Measurements from ENCODE around the gene RPS6KB2.

RPS6KB2 gene

DNA sequence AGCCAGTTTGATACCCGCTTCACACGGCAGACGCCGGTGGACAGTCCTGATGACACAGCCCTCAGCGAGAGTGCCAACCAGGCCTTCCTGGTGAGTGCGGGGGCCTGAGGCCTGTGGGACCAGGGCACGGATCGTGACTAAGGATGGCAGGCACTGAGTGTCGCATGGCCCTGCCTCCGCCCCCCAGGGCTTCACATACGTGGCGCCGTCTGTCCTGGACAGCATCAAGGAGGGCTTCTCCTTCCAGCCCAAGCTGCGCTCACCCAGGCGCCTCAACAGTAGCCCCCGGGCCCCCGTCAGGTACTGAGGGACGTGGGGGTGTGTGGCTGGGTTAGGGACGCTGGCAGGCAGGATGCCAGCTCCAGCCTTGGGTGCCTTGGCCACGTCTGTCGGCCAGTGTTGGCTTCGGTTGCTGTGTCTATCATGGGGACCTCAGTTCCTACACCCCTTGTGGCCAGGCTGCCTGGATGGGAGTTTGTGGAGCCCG lies 6.1 kb downstream of the RPS6KB2 start:
- H3K27ac ChIP-seq, result peak overlapping the region in 1 of 2 donors; percentile 71

DNA sequence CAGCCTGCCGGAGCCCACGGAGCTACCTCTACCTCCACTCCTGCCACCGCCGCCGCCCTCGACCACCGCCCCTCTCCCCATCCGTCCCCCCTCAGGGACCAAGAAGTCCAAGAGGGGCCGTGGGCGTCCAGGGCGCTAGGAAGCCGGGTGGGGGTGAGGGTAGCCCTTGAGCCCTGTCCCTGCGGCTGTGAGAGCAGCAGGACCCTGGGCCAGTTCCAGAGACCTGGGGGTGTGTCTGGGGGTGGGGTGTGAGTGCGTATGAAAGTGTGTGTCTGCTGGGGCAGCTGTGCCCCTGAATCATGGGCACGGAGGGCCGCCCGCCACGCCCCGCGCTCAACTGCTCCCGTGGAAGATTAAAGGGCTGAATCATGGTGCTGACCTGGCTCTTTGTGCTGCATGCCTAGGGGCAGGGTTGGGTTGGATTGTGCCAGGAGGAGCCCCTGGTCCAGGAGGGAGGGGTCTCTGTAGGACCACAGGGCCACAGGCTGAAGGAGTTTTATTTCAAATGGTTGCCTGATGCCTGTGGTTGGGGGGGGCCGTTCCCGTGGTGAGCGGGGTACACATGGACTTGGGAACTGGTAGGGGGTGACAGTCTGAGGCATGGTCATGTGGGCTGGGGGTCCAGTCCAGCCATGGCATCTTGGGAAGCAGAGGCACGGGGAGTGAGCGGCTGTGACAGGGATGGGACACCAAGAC lies 6.9 kb downstream of the RPS6KB2 start:
- Histone ChIP-seq H3K36me3 (peaks cover 33 to 99% (median 81%) of the 10 kb centered on the region in 3 donors), H3K4me3 (no peak overlapping the region), H3K4me1 (peaks cover 0 to 33% (median 18%) of the 10 kb centered on the region in 4 donors), H3K27ac (peak overlapping the region; percentile 60 to 71), H3K9me3 (no peaks in the 10 kb centered on the region), H3K27me3 (no peaks in the 10 kb centered on the region)
- intact Hi-C loops (cut with DNase I; ENCODE audit: low total_unique reads), result no loop called here
- no peak for DNase-seq
- TF ChIP-seq, protein P1, sequence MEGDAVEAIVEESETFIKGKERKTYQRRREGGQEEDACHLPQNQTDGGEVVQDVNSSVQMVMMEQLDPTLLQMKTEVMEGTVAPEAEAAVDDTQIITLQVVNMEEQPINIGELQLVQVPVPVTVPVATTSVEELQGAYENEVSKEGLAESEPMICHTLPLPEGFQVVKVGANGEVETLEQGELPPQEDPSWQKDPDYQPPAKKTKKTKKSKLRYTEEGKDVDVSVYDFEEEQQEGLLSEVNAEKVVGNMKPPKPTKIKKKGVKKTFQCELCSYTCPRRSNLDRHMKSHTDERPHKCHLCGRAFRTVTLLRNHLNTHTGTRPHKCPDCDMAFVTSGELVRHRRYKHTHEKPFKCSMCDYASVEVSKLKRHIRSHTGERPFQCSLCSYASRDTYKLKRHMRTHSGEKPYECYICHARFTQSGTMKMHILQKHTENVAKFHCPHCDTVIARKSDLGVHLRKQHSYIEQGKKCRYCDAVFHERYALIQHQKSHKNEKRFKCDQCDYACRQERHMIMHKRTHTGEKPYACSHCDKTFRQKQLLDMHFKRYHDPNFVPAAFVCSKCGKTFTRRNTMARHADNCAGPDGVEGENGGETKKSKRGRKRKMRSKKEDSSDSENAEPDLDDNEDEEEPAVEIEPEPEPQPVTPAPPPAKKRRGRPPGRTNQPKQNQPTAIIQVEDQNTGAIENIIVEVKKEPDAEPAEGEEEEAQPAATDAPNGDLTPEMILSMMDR (IDR thresholded peaks at IDR 0.05), result no peak

More for the DNA sequence above, 6.1 kb downstream of the RPS6KB2 start:
- Histone ChIP-seq H3K27me3 (no peaks in the 10 kb centered on the region), H3K4me3 (no peak overlapping the region), H3K9me3 (no peaks in the 10 kb centered on the region), H3K36me3 (peaks cover 34 to 95% (median 76%) of the 10 kb centered on the region in 3 donors), H3K4me1 (peaks cover 0 to 33% (median 20%) of the 10 kb centered on the region in 4 donors)
- no peak for DNase-seq
- intact Hi-C loops (cut with DNase I; ENCODE audit: low total_unique reads), result no loop called here
- TF ChIP-seq, protein P1 (IDR thresholded peaks at IDR 0.05), result no peak

DNA sequence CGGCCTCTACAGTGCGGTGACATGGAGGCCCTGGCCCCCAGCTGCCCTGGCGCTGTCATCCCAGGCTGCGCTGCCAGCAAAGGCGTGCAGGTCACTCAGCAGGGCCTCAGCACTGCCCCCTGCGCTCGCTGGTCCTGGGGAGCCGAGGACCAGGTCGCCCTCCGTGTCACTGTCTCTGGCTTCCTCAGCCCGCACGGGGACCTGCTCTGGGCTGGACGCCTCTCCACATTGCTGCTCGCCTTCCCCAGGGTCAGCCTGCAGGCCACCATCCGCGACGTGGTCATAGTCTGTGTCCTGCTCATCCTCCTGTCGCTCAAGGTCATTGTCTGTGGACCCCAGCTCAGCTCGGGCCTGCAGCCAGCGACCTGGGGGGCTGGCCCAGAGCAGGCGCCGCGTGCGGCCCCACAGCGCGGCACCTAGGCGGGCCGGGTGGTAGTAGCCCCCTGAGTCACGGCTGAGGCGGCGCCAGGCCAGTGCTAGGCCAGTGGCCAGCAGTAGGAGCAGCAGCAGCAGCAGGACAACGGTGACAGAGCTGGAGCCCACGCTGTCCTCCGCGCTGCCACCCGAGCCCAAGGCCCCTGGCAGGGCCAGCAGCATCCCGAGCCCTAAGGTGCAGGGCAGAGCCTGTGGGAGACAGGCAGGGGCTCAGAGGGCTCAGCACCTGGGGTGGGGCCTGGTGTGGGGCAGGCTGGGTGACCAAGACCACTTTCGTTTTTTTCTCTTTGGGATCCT lies 7.6 kb downstream of the RPS6KB2 start:
- no peaks in the 10 kb centered on the region for H3K27me3 ChIP-seq
- no peaks in the 10 kb centered on the region for H3K9me3 ChIP-seq
- H3K36me3 ChIP-seq, result peaks cover 26 to 99% (median 83%) of the 10 kb centered on the region in 3 donors
- H3K27ac ChIP-seq, result peak overlapping the region; percentile 60 to 71
- peak in 1 of 2 donors; percentile 66 for DNase-seq
- peaks cover 0 to 39% (median 23%) of the 10 kb centered on the region in 4 donors for H3K4me1 ChIP-seq
- intact Hi-C loops (cut with DNase I; ENCODE audit: low total_unique reads), result no loop called here
- no peak overlapping the region for H3K4me3 ChIP-seq
- TF ChIP-seq, protein P1 (IDR thresholded peaks at IDR 0.05), result no peak

DNA sequence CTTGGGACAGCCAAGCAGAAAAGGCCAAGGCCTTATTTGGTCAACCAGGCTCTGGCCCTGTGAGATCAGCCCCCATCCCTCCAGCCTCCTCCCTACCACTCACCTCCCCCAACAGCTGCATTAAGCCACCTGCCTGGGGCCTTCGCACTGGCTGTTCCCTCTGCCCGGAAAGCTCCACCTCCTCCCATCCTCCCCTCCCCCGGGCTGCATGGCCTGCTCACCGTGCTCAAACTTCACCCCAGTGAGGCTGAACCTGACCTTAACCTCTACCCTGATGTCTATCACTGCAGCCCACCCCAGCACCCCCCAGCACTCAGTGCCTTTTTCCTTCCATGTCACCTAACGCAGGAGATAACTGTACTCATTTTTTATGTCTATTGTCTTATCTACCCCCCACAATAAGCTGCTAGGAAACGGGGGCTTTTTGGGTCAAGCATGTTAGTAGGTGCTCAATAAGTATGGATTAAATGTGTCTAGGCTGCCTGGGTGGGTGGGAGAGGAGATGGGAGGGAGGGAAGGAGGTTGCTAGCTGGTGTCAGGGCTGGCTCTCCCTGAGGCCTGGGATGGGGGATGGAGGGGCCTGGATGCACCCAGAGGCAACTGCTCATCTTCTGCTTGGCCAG lies 8.3 kb downstream of the RPS6KB2 start:
- Histone ChIP-seq H3K4me1 (peaks cover 0 to 46% (median 28%) of the 10 kb centered on the region in 4 donors), H3K4me3 (no peak overlapping the region), H3K27ac (peak overlapping the region; percentile 60 to 71), H3K27me3 (no peaks in the 10 kb centered on the region), H3K36me3 (peaks cover 20 to 99% (median 83%) of the 10 kb centered on the region in 3 donors), H3K9me3 (no peaks in the 10 kb centered on the region)
- TF ChIP-seq, protein P1 (IDR thresholded peaks at IDR 0.05), result no peak
- intact Hi-C loops (cut with DNase I; ENCODE audit: low total_unique reads), result no loop called here
- peak in 1 of 2 donors; percentile 79 for DNase-seq

DNA sequence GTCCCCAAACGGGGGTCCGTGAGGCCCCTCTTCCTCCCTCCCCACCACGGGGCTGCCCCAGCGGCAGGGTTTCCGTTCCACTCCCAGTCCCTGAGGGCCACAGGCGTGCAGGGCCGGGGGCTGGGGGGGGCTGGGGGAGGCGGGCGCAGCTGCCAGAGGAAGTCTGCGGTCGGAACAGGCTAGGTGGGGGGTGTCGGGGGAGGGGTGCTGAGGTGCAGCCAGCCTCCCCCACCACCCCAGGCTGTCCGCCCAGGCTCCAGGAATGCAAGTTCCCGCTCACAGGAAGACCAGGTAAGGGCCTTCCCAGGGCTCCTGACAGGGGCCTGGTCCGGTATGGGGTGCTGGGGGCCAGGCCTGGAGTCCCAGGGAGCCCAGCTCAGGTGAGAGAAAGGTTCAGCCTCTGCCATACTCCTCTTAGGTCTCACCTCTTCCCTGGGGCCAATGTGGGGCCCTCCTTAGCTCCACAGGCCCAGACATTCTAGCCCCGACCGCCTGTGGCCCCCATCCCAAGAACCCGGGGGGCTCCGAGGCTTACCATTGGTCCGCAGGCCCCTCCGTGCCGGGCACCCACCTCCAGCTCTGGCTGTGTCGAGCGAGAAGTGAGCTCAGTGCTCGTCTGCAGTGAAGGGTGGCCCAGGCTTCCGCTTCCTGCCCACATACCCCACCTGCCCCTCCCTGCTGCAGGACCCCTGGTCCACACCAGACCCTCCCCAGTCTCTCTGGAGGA lies 9.0 kb downstream of the RPS6KB2 start, which contains the start of gene PTPRCAP:
Gene PTPRCAP, minus strand, starts transcription at position 601 of the 727 bp plus-strand sequence. Its CDS starts 63 bp downstream, at position 538.
- Histone ChIP-seq H3K27me3 (no peaks in the 10 kb centered on the region), H3K27ac (peak within 1 kb of the TSS; percentile 51 to 71), H3K36me3 (peaks cover 13 to 99% (median 79%) of the 10 kb centered on the region in 3 donors), H3K9me3 (no peaks in the 10 kb centered on the region), H3K4me1 (peaks cover 0 to 51% (median 32%) of the 10 kb centered on the region in 4 donors), H3K4me3 (no peak within 1 kb of the TSS)
- intact Hi-C loops (cut with DNase I; ENCODE audit: low total_unique reads), result no loop called here
- DNase-seq, result no peak
- TF ChIP-seq, protein P1 (IDR thresholded peaks at IDR 0.05), result no peak
